ENCODE results near the gene NUS1. TPM values are rescaled to one million over a fixed set of nuclear protein-coding genes. Genes with fewer than 3 reads are reported as not detected.
A peak's percentile ranks its signal among the peaks of the same experiment; 100 is the strongest.
"Not testable (repeated sequence)": the region's sequence is repeated elsewhere in the genome, so short reads cannot be mapped to it uniquely, and the experiment has no call there.

Gene NUS1
- polyA plus RNA-seq, 1 donor (not counting 4 experiments of a cell fraction or from before 2014, with no cell fraction given), result 29.0 TPM

DNA sequence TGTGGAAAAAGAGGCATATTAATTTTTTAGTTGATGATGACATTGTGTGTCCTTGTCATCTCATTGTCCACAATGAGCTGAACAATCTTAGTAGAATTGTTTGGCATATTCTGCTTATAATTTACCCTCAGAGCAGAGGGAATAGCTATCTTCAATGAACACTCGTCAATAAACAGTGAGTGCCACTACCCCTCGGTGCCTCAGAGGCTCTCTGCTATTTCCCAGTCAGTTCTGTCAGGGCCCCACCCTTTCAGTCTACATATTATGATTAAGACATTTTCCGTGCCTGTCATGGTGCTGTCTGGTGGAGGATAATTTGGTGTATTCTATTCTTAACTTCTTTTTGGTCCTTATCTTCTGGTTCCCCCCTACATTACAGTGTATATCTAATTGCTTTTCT, 31.2 kb downstream of the NUS1 start:
- Histone ChIP-seq H3K79me2 (ENCODE audit: control insufficient read depth, insufficient read depth, low read length) (peaks cover 7% of the 10 kb centered on the region), H3K9me3 (ENCODE audit: control insufficient read depth, low read depth, low read length) (no peaks in the 10 kb centered on the region)

DNA sequence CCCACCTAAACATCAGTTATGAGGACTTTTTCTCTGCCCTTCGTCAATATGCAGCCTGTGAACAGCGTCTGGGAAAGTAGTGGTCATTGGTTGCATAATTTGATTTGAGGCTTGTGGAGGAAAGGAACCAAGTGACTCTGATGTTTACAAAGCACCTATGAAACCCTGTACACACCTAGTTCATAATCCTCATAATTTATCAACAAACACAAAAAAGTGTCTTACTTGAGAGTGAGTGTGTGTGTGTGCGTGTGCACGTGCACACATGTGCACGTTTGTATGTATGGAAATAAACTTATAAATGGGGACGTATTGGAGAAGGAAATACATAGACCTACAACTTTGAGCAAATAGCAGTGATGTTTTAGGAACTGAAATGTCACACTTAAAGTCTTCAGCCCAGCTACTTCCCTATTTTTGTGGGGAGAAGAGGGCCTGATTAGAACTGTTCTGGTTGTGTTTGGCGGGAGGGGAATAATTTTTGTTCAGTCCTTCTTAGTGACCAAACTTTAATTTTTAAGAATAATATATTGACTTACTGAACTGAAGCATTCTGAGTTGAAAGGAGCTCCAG, 31.8 kb downstream of the NUS1 start:
- peak; percentile 5 for FAIRE-seq
- H3K9ac ChIP-seq (ENCODE audit: control insufficient read depth, extremely low read depth, insufficient read depth, low read length); H3K79me2 ChIP-seq (ENCODE audit: control insufficient read depth, insufficient read depth, low read length); DNase-seq (ENCODE audit: low read depth, low spot score); dilution Hi-C loops (cut with MboI; ENCODE audit: extremely low pct_ligation_motif_present, low sequenced_read_pairs); H3K9me3 ChIP-seq (ENCODE audit: control insufficient read depth, low read depth, low read length); H3K4me3 ChIP-seq (ENCODE audit: control insufficient read depth in 2 of 3, extremely low read depth in 1 of 3, insufficient read depth in 2 of 3, low read depth in 1 of 3, low read length in 3 of 3); H3K4me1 ChIP-seq (ENCODE audit: control insufficient read depth, extremely low read depth, insufficient read depth, low read length); H2AFZ ChIP-seq (ENCODE audit: control insufficient read depth, low read length); H3K27ac ChIP-seq (ENCODE audit: control insufficient read depth, insufficient read depth, low read length); H3K27me3 ChIP-seq (ENCODE audit: control insufficient read depth, extremely low read depth, insufficient read depth, low read length); H3K4me2 ChIP-seq (ENCODE audit: control insufficient read depth, extremely low read depth, insufficient read depth, low read depth, low read length); H4K20me1 ChIP-seq (ENCODE audit: control insufficient read depth, extremely low read depth, insufficient read depth, low read length); H3K9me1 ChIP-seq (ENCODE audit: control insufficient read depth, extremely low read depth, insufficient read depth, low read length): not testable (repeated sequence)
- peaks cover 10 to 11% of the 10 kb centered on the region in 2 experiments for H3K36me3 ChIP-seq (ENCODE audit: control insufficient read depth in 2 of 2, extremely low read depth in 1 of 2, insufficient read depth in 2 of 2, low read length in 2 of 2)

More for the DNA sequence above, 31.2 kb downstream of the NUS1 start:
- H3K27me3 ChIP-seq (ENCODE audit: control insufficient read depth, extremely low read depth, insufficient read depth, low read length), result no peaks in the 10 kb centered on the region
- peaks cover 10 to 11% of the 10 kb centered on the region in 2 experiments for H3K36me3 ChIP-seq (ENCODE audit: control insufficient read depth in 2 of 2, extremely low read depth in 1 of 2, insufficient read depth in 2 of 2, low read length in 2 of 2)
- no peaks in the 10 kb centered on the region for H3K4me1 ChIP-seq (ENCODE audit: control insufficient read depth, extremely low read depth, insufficient read depth, low read length)
- H2AFZ ChIP-seq (ENCODE audit: control insufficient read depth, low read length), result no peak overlapping the region
- FAIRE-seq, result no peak
- TF ChIP-seq EZH2 (IDR thresholded peaks at IDR 0.05; ENCODE audit: low read length), result no peak
- TF ChIP-seq, protein P1, sequence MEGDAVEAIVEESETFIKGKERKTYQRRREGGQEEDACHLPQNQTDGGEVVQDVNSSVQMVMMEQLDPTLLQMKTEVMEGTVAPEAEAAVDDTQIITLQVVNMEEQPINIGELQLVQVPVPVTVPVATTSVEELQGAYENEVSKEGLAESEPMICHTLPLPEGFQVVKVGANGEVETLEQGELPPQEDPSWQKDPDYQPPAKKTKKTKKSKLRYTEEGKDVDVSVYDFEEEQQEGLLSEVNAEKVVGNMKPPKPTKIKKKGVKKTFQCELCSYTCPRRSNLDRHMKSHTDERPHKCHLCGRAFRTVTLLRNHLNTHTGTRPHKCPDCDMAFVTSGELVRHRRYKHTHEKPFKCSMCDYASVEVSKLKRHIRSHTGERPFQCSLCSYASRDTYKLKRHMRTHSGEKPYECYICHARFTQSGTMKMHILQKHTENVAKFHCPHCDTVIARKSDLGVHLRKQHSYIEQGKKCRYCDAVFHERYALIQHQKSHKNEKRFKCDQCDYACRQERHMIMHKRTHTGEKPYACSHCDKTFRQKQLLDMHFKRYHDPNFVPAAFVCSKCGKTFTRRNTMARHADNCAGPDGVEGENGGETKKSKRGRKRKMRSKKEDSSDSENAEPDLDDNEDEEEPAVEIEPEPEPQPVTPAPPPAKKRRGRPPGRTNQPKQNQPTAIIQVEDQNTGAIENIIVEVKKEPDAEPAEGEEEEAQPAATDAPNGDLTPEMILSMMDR (optimal IDR thresholded peaks at IDR 0.05 in 1 of 3, IDR thresholded peaks at IDR 0.05 in 1 of 3, conservative IDR thresholded peaks at IDR 0.05 in 1 of 3; ENCODE audit: extremely low read depth in 1 of 3, insufficient read depth in 2 of 3, low read length in 3 of 3), result no peak
- no peaks in the 10 kb centered on the region for H4K20me1 ChIP-seq (ENCODE audit: control insufficient read depth, extremely low read depth, insufficient read depth, low read length)
- no peak overlapping the region for H3K27ac ChIP-seq (ENCODE audit: control insufficient read depth, insufficient read depth, low read length)
- H3K9me1 ChIP-seq (ENCODE audit: control insufficient read depth, extremely low read depth, insufficient read depth, low read length), result no peaks in the 10 kb centered on the region
- H3K4me2 ChIP-seq (ENCODE audit: control insufficient read depth, extremely low read depth, insufficient read depth, low read depth, low read length), result no peak overlapping the region
- dilution Hi-C loops (cut with MboI; ENCODE audit: extremely low pct_ligation_motif_present, low sequenced_read_pairs), result no loop called here
- DNase-seq (ENCODE audit: low read depth, low spot score), result no peak
- no peak overlapping the region for H3K4me3 ChIP-seq (ENCODE audit: control insufficient read depth in 2 of 3, extremely low read depth in 1 of 3, insufficient read depth in 2 of 3, low read depth in 1 of 3, low read length in 3 of 3)
- no peak overlapping the region for H3K9ac ChIP-seq (ENCODE audit: control insufficient read depth, extremely low read depth, insufficient read depth, low read length)

DNA sequence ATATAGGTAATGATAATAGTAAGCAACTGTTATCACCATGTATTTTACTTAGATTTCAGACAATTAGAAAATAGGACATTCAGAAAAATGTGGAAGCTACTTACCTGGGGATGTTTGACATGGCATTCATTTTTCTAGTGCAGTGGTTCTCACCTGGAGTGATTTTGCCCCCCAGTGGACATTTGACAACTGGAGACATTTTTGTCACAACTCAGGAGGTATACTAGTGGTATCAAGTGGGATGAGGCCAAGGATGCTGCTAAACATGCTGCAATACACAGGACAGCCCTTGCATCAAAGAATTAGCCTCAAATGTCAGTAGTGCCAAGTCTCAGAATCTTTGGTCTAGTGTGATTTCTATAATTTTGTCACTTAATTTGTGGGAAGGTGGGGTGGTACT, 36.1 kb downstream of the NUS1 start:
- Histone ChIP-seq H3K9me1 (ENCODE audit: control insufficient read depth, extremely low read depth, insufficient read depth, low read length) (no peaks in the 10 kb centered on the region), H2AFZ (ENCODE audit: control insufficient read depth, low read length) (no peak overlapping the region), H3K4me1 (ENCODE audit: control insufficient read depth, extremely low read depth, insufficient read depth, low read length) (no peaks in the 10 kb centered on the region), H4K20me1 (ENCODE audit: control insufficient read depth, extremely low read depth, insufficient read depth, low read length) (no peaks in the 10 kb centered on the region), H3K36me3 (ENCODE audit: control insufficient read depth in 2 of 2, extremely low read depth in 1 of 2, insufficient read depth in 2 of 2, low read length in 2 of 2) (peaks cover 0 to 4% of the 10 kb centered on the region in 2 experiments), H3K27ac (ENCODE audit: control insufficient read depth, insufficient read depth, low read length) (no peak overlapping the region), H3K9me3 (ENCODE audit: control insufficient read depth, low read depth, low read length) (no peaks in the 10 kb centered on the region), H3K4me2 (ENCODE audit: control insufficient read depth, extremely low read depth, insufficient read depth, low read depth, low read length) (no peak overlapping the region), H3K9ac (ENCODE audit: control insufficient read depth, extremely low read depth, insufficient read depth, low read length) (no peak overlapping the region), H3K4me3 (ENCODE audit: control insufficient read depth in 2 of 3, extremely low read depth in 1 of 3, insufficient read depth in 2 of 3, low read depth in 1 of 3, low read length in 3 of 3) (no peak overlapping the region), H3K27me3 (ENCODE audit: control insufficient read depth, extremely low read depth, insufficient read depth, low read length) (no peaks in the 10 kb centered on the region), H3K79me2 (ENCODE audit: control insufficient read depth, insufficient read depth, low read length) (peaks cover 3% of the 10 kb centered on the region)
- FAIRE-seq, result no peak
- DNase-seq (ENCODE audit: low read depth, low spot score), result no peak
- TF ChIP-seq, protein P1 (optimal IDR thresholded peaks at IDR 0.05 in 1 of 3, IDR thresholded peaks at IDR 0.05 in 1 of 3, conservative IDR thresholded peaks at IDR 0.05 in 1 of 3; ENCODE audit: extremely low read depth in 1 of 3, insufficient read depth in 2 of 3, low read length in 3 of 3), result peak in 1 of 3 experiments; percentile 5
- TF ChIP-seq EZH2 (IDR thresholded peaks at IDR 0.05; ENCODE audit: low read length), result no peak
- dilution Hi-C loops (cut with MboI; ENCODE audit: extremely low pct_ligation_motif_present, low sequenced_read_pairs), result no loop called here

All from keratinocyte (primary cell).